Stimulated activated CD4-positive, alpha-beta T cell treated with anti-CD3 and anti-CD28 coated beads, Interleukin-4, amount 100 ng/mL, for 24 hours (primary cell): ENCODE data around the gene LARP4B.

Source experiments
- DNase-seq: peaks from one replicate; pipeline ENCODE4 v3.0.0-alpha.2; 2020

LARP4B gene

DNA sequence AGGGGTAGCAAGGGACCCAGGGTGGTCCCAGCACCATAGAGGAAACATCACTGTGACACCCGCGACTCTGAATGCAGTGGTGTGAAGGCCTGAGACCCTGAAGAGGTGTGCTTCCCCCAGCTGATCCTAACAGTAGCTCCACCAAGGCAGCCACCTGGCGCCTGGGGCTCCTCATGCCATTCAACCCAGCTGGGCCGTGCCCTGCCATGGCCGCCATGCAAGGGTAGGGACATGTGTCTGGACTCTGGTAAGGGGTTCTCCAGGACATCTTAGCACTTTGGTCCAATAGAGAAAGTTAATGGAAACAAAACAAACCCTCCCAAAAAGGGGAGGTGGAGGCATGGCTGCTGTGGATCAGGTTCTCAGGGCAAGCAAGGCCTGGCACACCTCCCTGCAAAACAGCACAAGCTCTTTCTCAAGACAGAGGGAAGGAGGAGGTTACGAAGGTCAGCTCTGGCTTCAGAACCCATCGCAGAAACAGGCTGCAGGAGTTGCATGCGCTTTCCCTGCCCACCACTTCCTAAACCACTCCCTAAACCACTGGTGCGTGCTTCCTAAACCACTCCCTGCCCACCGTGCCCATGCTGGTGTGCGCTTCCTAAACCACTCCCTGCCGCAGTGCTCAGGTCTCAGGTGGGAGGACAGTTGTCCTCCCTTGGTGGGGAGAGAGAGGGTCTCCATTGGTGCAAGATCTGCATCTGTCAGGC, 108.7 kb downstream of the LARP4B start:
- DNase-seq: no peak

- no peak for DNase-seq
These were observed 109.3 kb downstream of the LARP4B start for GRCh38 chr10:822197-822596.

- no peak for DNase-seq
These were observed 110.2 kb downstream of the LARP4B start for GRCh38 chr10:821322-821721.

DNA sequence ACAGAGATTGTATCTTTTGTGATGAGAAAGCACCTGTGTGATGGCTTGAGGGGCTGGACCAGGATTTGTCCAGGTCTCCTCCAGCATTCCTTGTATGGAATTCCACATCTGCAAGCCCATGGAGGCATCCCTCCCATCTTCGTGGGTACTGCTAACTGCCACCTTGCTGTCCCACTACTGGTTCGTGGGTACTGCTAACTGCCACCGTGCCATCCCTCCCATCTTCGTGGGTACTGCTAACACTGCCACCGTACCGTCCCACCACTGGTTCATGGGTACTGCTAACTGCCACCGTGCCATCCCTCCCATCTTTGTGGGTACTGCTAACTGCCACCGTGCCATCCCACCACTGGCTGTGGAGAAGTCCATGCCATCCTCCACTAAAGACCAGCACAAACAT, 111.7 kb downstream of the LARP4B start:
- no peak for DNase-seq

- DNase-seq: no peak
These were observed 112.2 kb downstream of the LARP4B start for GRCh38 chr10:819326-819725.

- no peak for DNase-seq
These were observed 112.8 kb downstream of the LARP4B start for GRCh38 chr10:818526-819220.

- DNase-seq: no peak
These were observed 113.5 kb downstream of the LARP4B start for GRCh38 chr10:818010-818409.

- DNase-seq: no peak
These were observed 114.1 kb downstream of the LARP4B start for GRCh38 chr10:817371-817770.

DNA sequence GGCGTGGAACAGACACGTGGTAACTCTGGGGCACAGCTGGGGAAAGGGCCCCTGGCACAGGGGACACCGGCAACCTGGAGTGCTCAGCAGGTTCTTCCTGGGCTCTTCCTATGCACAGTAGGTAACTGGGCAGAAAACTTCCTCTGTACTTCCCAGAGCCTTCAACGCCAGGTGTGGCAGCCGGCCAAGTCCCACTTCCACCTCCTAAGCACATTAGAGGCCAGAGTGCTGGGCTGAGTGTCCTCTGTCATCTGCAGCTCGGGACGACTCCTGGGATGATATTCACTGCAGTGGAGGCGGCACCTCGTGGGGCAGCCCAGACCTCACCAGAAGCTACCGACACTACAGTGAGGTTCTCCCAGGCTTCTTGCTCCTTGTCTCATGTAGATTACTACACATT, 114.5 kb downstream of the LARP4B start:
- no peak for DNase-seq

GRCh38 chr10:816091-816477, 115.4 kb downstream of the LARP4B start:
- no peak for DNase-seq

DNA sequence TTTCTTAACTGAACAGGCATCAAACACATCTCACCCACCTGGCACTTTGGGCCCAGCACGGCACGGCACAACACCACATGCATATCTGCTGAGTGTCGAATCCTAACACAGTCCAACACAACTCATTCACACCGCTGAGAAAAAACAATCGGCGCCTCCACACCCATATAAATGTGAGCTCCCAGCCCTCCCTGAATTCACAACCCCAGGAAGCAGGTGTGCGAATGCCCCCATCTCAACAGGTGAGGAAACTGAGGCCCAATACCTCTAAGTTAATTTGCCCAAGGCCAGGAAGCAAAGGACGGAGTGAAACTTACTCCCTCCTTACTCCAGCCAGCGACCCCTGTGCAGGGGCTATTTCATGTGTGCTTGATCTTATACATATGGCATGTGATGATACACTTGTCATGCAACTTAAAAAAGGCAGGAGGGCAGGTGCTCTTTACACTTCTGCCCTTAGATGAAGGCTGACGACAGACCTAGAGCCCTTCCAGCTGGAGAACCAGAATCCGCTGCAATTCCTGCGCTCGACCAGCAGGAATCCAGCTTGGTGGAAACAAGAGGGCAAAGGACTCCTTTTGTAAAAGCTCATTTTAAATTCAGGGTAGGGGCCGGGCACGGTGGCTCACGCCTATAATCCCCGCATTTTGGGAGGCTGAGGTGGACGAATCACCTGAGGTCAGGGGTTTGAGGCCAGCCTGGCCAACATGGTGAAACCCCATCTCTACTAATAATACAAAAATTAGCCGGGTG, 116.0 kb downstream of the LARP4B start:
- no peak for DNase-seq

- DNase-seq: no peak
These were observed 116.8 kb downstream of the LARP4B start for GRCh38 chr10:814536-815302.

DNA sequence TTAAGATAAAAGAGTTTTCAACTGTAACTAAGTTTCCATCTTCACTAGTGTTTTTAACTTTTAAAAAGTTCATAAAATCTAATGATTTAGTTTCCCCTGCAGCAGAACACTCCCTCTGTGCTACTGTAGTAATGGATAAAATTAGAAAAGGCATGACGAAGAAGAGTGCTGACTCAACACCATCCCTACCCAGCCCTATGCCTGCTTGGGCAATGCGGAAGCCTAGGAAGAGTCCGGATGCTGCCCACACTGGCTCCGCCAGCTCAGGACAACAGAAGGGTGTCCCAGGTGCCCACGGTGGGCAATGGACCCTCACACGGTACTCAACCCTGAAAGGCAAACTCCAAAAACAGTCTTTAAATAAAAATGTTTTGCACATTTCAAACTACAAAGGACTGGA, 118.2 kb downstream of the LARP4B start:
- DNase-seq: no peak

DNA sequence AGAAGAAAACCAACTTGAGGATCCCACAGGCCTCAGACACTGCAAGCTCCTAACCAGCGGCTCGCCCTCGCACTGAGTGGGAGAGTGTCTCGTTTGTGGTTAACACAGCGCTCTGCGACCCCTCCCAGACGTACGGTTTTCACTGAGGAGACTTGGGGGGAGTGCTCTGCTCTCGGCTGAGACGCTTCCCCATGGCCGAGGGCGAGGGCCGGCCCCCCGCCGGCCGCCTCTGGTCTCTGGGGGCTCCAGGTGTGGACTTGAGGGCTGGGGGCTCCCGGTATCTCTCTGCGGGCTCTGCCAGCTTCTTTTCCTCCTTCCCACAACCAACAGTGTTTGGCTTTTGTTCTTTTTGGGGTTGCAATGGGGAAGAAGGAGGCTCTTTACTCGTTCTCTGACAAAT, 118.7 kb downstream of the LARP4B start:
- no peak for DNase-seq

DNA sequence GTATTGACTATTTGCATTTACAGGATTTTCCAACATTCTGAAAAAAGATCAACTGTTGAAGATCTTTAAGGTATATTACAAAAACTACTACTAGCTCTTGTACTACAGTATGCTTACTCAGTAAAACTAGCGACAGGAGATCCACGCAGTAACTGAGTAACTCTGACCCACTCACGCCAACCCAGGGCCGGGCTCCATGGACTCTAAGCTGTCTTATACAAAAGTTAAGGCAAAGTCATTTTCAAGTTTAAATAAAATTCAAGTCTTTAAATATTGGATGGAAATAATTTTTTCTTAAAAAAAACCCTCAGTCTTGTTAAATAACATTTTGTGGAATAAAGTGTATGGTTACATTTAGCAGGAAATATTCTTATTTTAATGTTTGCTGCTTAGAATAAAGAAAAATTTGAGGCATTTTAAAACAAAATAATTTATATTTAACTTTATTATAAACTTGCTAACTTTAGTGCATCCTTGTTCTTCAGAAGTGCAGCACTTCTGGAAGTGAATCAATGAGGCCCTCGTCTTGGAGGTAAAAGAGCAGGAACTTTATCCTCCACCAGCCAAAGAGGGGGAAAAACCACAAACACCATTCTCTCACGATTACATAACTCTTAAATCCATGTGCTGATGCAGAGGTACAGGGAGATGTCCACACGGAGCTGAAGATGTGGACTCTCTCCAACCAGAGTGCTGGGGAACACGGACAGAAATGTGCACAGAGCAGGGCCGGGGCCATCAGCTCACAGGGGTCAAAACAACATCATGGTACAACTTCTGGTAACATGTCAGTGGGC, 119.9 kb downstream of the LARP4B start:
- no peak for DNase-seq

GRCh38 chr10:810351-810846, 121.1 kb downstream of the LARP4B start:
- DNase-seq: no peak

GRCh38 chr10:809671-810350, 121.7 kb downstream of the LARP4B start:
- no peak for DNase-seq

GRCh38 chr10:807958-808353, 123.5 kb downstream of the LARP4B start:
- no peak for DNase-seq

DNA sequence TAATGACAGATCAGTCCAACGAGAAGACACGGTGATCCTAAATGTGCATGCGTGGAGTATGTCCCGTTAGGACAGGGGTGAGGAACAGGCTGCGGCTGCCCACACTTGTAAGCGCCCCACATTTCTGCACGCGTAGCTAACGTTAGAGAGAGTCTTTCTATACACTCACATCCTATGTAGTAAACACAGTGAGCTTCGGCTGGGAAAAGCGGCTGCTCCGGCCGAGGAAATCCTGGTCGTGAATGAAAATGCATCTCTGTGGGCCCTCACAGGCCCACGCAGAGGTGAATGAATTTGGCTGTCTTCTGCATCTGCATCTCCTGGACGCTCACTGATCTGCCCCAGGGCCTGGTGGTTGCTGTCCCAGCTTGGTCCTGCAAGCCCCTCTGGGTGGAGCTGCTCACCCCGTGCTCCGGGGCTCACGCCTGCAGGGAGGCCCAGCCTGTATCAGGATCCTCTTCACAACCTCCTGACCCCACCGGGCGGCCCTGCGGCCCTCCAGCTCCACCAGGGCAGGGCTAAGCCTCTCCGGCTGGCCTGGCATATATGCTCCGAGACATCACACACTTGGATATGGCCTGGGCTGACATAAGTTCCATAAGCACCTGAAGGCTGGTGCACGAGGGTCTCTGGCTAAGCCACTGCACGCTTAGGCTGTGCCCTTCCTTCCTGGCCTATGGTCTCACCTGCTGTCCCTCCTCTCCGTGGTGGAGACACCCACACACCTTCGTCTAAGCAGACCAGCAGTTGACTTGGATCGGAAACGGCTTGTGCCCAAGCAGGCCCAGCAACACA, 124.1 kb downstream of the LARP4B start:
- DNase-seq: no peak

- DNase-seq: no peak
These were observed 124.9 kb downstream of the LARP4B start for GRCh38 chr10:806451-807162.
